CD14-positive monocyte (primary cell): ENCODE measurements around the gene TMEM259. TPM values are rescaled to one million over a fixed set of nuclear protein-coding genes. Genes with fewer than 3 reads are reported as not detected.

Experiments used
- DNase-seq, 3 donors: peaks; one replicate each; pipeline ENCODE4 v3.0.0-alpha.2; 2011 to 2022
- H2AFZ ChIP-seq: 2 replicates; pipeline ENCODE4 v1.6.0; 2012; ENCODE audit warnings: mild to moderate bottlenecking, low read depth, low read length, inconsistent platforms; ENCODE audit not compliant: insufficient read depth, poor library complexity, severe bottlenecking
- H3K27ac ChIP-seq, 2 donors: 1 replicate in 1 of 2; 2 replicates in 1 of 2; pipeline ENCODE4 v1.5.1; 2012 to 2013; ENCODE audit warnings: low read length in 2 of 2, control low read depth in 1 of 2, inconsistent platforms in 1 of 2, low read depth in 1 of 2, mild to moderate bottlenecking in 1 of 2
- H3K27me3 ChIP-seq, 2 donors: one replicate each; pipeline versions ENCODE4 v1.6.0 to v1.6.1; 2011 to 2013; ENCODE audit warnings: low read length in 2 of 2; ENCODE audit not compliant: control insufficient read depth in 2 of 2, insufficient read depth in 2 of 2
- H3K36me3 ChIP-seq, 2 donors: replicated peaks in 1 of 2; 1 replicate in 1 of 2; 2 replicates in 1 of 2; pipeline versions ENCODE4 v1.5.1 to v1.6.1; 2012 to 2013; ENCODE audit warnings: low read length in 2 of 2, control low read depth in 1 of 2, inconsistent platforms in 1 of 2, mild to moderate bottlenecking in 1 of 2; ENCODE audit not compliant: insufficient read depth in 2 of 2, control insufficient read depth in 1 of 2
- H3K4me1 ChIP-seq, 2 donors: 1 replicate in 1 of 2; 2 replicates in 1 of 2; pipeline versions ENCODE4 v1.5.1 to v1.6.1; 2012 to 2013; ENCODE audit warnings: low read length in 2 of 2, control low read depth in 1 of 2, inconsistent platforms in 1 of 2, mild to moderate bottlenecking in 1 of 2, moderate library complexity in 1 of 2; ENCODE audit not compliant: insufficient read depth in 2 of 2, control insufficient read depth in 1 of 2
- H3K4me2 ChIP-seq: replicated peaks from 2 replicates; pipeline ENCODE3; 2012; ENCODE audit warnings: low read length, moderate library complexity, mild to moderate bottlenecking; ENCODE audit not compliant: poor library complexity, severe bottlenecking; ENCODE audit errors: extremely low read depth
- H3K4me3 ChIP-seq, 3 experiments: fragments of 200-600 bp in 1 of 3; sonication (generic) in 1 of 3; replicated peaks in 1 of 3; 1 replicate in 2 of 3; 2 replicates in 1 of 3; pipeline ENCODE4 v1.5.1; 2011 to 2013; ENCODE audit warnings: low read length in 3 of 3, mild to moderate bottlenecking in 3 of 3, control low read depth in 2 of 3, low read depth in 2 of 3, inconsistent platforms in 1 of 3, moderate library complexity in 1 of 3
- H3K79me2 ChIP-seq: 2 replicates; pipeline ENCODE4 v1.6.0; 2012; ENCODE audit warnings: mild to moderate bottlenecking, control low read depth, inconsistent platforms, low read length, moderate library complexity; ENCODE audit not compliant: insufficient read depth
- H3K9ac ChIP-seq: 2 replicates; pipeline ENCODE4 v1.6.0; 2017; ENCODE audit warnings: low read length, mild to moderate bottlenecking; ENCODE audit not compliant: insufficient read depth, poor library complexity, severe bottlenecking
- H3K9me3 ChIP-seq, 2 donors: replicated peaks in 1 of 2; 1 replicate in 1 of 2; 2 replicates in 1 of 2; pipeline versions ENCODE4 v1.5.1 to v1.6.1; 2012 to 2013; ENCODE audit warnings: low read length in 2 of 2, control low read depth in 1 of 2; ENCODE audit not compliant: control insufficient read depth in 1 of 2, insufficient read depth in 1 of 2
- H4K20me1 ChIP-seq: 2 replicates; pipeline ENCODE4 v1.6.0; 2012; ENCODE audit warnings: mild to moderate bottlenecking, low read length, control low read depth, moderate library complexity; ENCODE audit not compliant: insufficient read depth
- H3K27ac Mint-ChIP-seq, 7 donors: one replicate each; pipeline ENCODE4 v1.8.0; 2020; ENCODE audit warnings: mild to moderate bottlenecking in 7 of 7, mixed read lengths in 7 of 7, moderate library complexity in 6 of 7, inconsistent platforms in 2 of 7
- H3K27me3 Mint-ChIP-seq, 3 donors: one replicate each; pipeline ENCODE4 v1.8.0; 2021 to 2022; ENCODE audit warnings: low read depth in 3 of 3, mild to moderate bottlenecking in 3 of 3, mixed read lengths in 3 of 3, moderate library complexity in 3 of 3, inconsistent platforms in 1 of 3
- H3K36me3 Mint-ChIP-seq, 2 donors: one replicate each; pipeline ENCODE4 v1.8.0; 2020; ENCODE audit warnings: mixed read lengths in 2 of 2, inconsistent platforms in 1 of 2, mild to moderate bottlenecking in 1 of 2
- H3K4me1 Mint-ChIP-seq: one replicate; pipeline ENCODE4 v1.8.0; 2020; ENCODE audit warnings: mild to moderate bottlenecking, mixed read lengths
- H3K4me3 Mint-ChIP-seq, 2 donors: one replicate each; pipeline ENCODE4 v1.8.0; 2020; ENCODE audit warnings: mild to moderate bottlenecking in 2 of 2, mixed read lengths in 2 of 2, moderate library complexity in 1 of 2
- H3K9me3 Mint-ChIP-seq, 7 donors: one replicate each; pipeline ENCODE4 v1.8.0; 2020 to 2022; ENCODE audit warnings: mixed read lengths in 7 of 7, mild to moderate bottlenecking in 6 of 7, moderate library complexity in 6 of 7, inconsistent platforms in 2 of 7
- WGBS: methylation state at CpG from one replicate; pipeline ENCODE4 v1.1.5; 2013; ENCODE audit warnings: missing lambda C conversion rate; ENCODE audit not compliant: insufficient coverage; 5-methylcytosine and 5-hydroxymethylcytosine counted together
- intact Hi-C, 2 donors: fragments of 100-400 bp; cut with micrococcal nuclease; formaldehyde crosslinking; loops; one replicate each; pipeline versions ENCODE4 v1.15.0 to v1.15.1; 2023
- polyA plus RNA-seq, 3 donors: library from polyadenylated mRNA; depleted of rRNA in 1 of 3; unstranded in 2 of 3; stranded (reverse) in 1 of 3; fragments of 300-500 nt in 2 of 3; fragments of >200 nt in 1 of 3; fragmentation: Illumina TruSeq in 2 of 3; gene quantifications; 1 replicate in 2 of 3; 2 replicates in 1 of 3; pipeline ENCODE4 v1.2.3, GENCODE V29; 2012 to 2021
- TF ChIP-seq, protein P1 (sequence below): fragments of 200-600 bp; IDR thresholded peaks from one replicate; pipeline ENCODE4 v1.8.0; 2022; ENCODE audit warnings: antibody characterized with exemption, mild to moderate bottlenecking

The TMEM259 gene
- polyA plus RNA-seq, 3 donors = 37.4 to 417 (median 45.0) TPM

DNA sequence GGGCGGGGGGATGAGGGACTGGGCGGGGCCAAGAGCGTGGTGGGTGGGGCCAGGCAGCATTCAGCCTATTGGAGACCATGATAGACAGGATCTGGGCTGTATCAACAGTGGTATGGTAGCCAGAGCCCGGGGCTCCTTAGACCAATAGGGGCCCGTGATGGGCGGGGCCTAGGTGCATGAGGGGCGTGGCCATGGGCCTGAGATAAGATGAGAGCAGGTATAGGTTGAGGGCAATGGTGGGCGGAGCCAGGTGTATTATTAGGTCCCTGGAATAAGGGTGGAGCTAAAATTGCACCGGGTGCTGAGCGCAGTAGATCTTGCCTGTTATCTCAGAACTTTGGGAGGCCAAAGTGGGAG, 24.3 kb upstream of the TMEM259 start:
- no peaks in the 10 kb centered on the region for H3K9me3 ChIP-seq
- H3K4me1 ChIP-seq = peaks cover 20 to 29% of the 10 kb centered on the region in 2 donors
- DNase-seq = peak in 1 of 3 donors; percentile 52
- WGBS = 96% methylated on average over 6 of the region's 10 CpGs
- no peaks in the 10 kb centered on the region for H3K27me3 ChIP-seq
- H2AFZ ChIP-seq = no peak overlapping the region
- intact Hi-C loops = no loop called here
- Mint-ChIP-seq H3K4me1 (peaks cover 14% of the 10 kb centered on the region), H3K27me3 (peaks cover 0 to 1% (median 1%) of the 10 kb centered on the region in 3 donors), H3K9me3 (no peaks in the 10 kb centered on the region), H3K27ac (no peak overlapping the region), H3K4me3 (no peak overlapping the region), H3K36me3 (peaks cover 24 to 39% of the 10 kb centered on the region in 2 donors)
- H3K4me2 ChIP-seq = no peak overlapping the region
- H4K20me1 ChIP-seq = peaks cover 48% of the 10 kb centered on the region
- no peak overlapping the region for H3K27ac ChIP-seq
- peaks cover 25% of the 10 kb centered on the region for H3K79me2 ChIP-seq
- peaks cover 35 to 56% of the 10 kb centered on the region in 2 donors for H3K36me3 ChIP-seq
- H3K9ac ChIP-seq = no peak overlapping the region
- no peak overlapping the region for H3K4me3 ChIP-seq
- TF ChIP-seq, protein P1, sequence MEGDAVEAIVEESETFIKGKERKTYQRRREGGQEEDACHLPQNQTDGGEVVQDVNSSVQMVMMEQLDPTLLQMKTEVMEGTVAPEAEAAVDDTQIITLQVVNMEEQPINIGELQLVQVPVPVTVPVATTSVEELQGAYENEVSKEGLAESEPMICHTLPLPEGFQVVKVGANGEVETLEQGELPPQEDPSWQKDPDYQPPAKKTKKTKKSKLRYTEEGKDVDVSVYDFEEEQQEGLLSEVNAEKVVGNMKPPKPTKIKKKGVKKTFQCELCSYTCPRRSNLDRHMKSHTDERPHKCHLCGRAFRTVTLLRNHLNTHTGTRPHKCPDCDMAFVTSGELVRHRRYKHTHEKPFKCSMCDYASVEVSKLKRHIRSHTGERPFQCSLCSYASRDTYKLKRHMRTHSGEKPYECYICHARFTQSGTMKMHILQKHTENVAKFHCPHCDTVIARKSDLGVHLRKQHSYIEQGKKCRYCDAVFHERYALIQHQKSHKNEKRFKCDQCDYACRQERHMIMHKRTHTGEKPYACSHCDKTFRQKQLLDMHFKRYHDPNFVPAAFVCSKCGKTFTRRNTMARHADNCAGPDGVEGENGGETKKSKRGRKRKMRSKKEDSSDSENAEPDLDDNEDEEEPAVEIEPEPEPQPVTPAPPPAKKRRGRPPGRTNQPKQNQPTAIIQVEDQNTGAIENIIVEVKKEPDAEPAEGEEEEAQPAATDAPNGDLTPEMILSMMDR = no peak

DNA sequence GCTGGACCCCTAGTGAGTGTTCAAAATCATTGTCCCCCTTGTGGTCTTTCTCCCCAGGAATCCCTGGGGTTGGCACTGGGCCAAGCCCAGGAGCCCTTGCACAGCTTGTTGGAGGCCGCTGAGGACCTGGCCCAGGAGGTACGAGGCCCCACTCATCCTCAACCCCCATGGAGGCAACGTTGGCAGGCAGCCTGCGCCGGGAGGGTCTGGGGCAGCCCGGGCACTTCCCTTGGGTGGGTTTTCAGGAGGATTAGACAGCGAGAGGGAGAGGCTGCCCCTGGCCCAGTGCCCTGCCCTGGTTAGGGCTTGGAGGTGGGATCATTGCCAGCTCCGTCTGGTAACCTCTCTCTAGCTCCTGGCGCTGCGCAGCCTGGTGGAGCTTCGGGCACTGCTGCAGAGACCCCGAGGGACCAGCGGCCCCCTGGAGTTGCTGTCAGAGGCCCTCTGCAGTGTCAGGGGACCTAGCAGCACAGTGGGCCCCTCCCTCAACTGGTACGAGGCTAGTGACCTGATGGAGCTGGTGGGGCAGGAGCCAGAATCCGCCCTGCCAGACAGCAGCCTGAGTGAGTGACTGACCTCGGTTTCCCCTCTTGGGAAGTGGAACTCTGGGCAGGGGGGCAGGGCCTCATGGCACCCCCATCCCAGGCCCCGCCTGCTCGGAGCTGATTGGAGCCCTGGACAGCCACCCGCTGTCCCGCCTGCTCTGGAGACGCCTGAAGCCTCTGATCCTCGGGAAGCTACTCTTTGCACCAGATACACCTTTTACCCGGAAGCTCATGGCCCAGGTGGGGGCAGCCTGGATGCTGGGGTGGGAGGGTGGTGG, 22.0 kb upstream of the TMEM259 start:
- intact Hi-C loops = loop anchor here in 1 of 2 donors (5.0 kb wide), 1 partner anchor 34 kb away; no protein-coding TSS in a partner anchor

More for the DNA sequence above, 22.0 kb upstream of the TMEM259 start:
- Mint-ChIP-seq H3K27ac (no peak overlapping the region), H3K4me1 (peaks cover 35% of the 10 kb centered on the region), H3K27me3 (peaks cover 0 to 1% (median 1%) of the 10 kb centered on the region in 3 donors), H3K36me3 (peaks cover 24 to 35% of the 10 kb centered on the region in 2 donors), H3K4me3 (no peak overlapping the region), H3K9me3 (peaks cover 0 to under 1% (median 0%) of the 10 kb centered on the region in 7 donors)
- Histone ChIP-seq H2AFZ (no peak overlapping the region), H3K27ac (no peak overlapping the region), H3K9me3 (no peaks in the 10 kb centered on the region), H3K4me2 (no peak overlapping the region), H3K9ac (no peak overlapping the region), H3K27me3 (no peaks in the 10 kb centered on the region), H3K4me3 (no peak overlapping the region), H3K36me3 (peaks cover 35 to 50% of the 10 kb centered on the region in 2 donors), H3K79me2 (peaks cover 32% of the 10 kb centered on the region), H4K20me1 (peaks cover 43% of the 10 kb centered on the region), H3K4me1 (peaks cover 39 to 53% of the 10 kb centered on the region in 2 donors)
- 94% methylated on average over 18 of the region's 23 CpGs for WGBS
- no peak for DNase-seq
- TF ChIP-seq, protein P1 = no peak
